GM18520 (cell line): ENCODE data around the gene SUGCT.
"Not testable (repeated sequence)": the region's sequence is repeated elsewhere in the genome, so short reads cannot be mapped to it uniquely, and the experiment has no call there.

Experiments used
- ATAC-seq: cut with Tn5 transposase; IDR thresholded peaks from one replicate; pipeline ENCODE4 v1.9.1; 2021; ENCODE audit not compliant: unreplicated experiment

The SUGCT gene

DNA sequence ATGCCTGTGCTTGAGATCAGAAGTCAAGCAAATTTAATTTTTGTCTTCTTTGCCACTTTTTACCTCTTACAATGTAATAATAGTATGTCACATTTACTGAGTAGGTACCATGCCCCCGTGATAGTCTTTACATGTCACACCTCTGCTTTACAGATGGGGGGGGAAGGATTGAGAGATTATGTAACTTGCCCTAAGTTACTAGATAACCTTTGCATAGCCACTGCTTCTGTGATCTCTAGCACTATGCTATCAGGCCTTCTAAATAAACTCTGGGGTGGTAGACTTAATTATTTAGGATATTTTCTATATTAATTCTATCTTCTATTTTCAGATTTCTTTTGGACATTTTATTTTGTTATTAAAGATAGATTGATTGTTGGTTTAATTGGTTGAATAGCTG is 514.4 kb downstream of the SUGCT start:
- no peak for ATAC-seq

GRCh38 chr7:40650903-40651302 is 516.1 kb downstream of the SUGCT start:
- not testable (repeated sequence) for ATAC-seq

GRCh38 chr7:40654171-40654570 is 519.4 kb downstream of the SUGCT start:
- ATAC-seq: no peak

DNA sequence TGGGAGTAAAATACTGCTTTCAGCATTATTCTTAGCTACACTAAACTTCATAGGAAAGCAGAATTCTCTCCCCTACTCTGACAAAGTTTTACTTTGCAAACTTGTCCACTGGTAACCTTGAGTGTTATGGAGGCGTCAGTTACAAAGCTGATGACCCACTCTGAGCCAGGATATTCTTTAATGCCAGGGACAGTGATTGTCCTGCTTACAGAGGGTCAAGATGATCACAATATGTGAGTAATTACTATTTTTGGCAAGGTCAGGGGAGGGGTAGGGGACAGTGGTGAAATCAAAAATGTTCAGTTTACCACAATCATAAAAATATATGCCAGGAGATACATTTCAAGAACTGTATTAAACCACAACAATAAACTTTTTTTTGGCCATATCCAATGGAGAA is 520.6 kb downstream of the SUGCT start:
- no peak for ATAC-seq

- ATAC-seq: no peak
Observed at GRCh38 chr7:40656349-40656748, 521.5 kb downstream of the SUGCT start.

DNA sequence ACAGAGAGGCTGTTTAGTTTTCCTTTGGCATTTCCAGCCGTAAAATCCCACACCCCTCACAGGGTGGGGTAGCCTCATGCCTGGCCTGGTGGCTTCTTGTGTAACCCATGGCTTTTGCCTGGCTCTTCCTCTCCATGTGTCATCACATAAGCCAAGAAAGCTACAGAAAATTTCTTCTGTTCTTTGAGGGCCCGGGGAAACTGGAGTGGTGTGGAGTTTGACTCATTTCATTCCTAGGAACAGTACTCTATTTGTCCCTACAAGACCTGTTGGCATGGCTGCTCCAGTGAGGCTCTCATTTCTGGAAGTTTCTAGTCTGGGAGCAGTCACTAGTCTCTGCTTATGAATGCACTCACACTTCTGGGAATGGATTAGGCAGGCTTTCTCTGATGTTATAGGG is 523.9 kb downstream of the SUGCT start:
- no peak for ATAC-seq

GRCh38 chr7:40659231-40659630 is 524.4 kb downstream of the SUGCT start:
- ATAC-seq: no peak

DNA sequence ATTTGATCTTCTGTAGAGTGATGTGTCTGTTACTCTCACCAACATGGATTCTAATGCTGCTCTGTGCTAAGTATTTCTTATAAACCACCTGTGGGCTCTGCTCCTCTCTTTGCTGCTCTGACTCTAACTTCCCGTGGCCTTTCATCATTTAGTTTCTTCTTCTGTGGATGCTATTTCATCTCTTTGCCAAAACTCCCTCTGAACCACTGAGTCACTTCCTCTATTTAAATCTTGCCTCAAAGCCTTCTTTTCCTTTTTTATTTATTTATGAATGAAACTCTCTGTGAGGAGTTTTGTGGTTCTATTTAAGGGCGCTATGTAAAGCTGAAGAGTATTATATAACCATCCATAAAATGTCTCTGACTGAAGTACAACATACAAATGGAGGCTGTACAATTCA is 538.5 kb downstream of the SUGCT start:
- no peak for ATAC-seq

GRCh38 chr7:40674316-40674715 is 539.5 kb downstream of the SUGCT start:
- ATAC-seq: no peak

DNA sequence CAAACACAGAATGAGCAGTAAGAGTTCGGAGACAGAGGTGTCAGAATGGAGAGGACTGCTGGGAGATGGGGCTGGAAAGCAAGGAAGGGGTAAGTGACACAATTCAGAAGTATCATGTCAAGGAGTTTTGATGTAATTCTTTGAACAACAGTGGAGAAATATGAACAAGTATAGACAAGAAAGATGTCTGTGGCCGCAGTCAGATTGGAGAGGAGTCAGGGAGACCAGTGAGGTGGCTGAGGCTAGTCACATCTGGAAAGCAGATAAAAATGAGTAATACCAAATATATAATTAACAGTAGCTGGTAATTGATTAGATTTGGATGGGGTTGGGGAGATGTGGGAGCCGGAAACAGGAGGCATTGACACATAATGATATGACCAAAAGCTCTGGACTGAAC is 540.9 kb downstream of the SUGCT start:
- ATAC-seq: no peak

GRCh38 chr7:40676221-40676620 is 541.4 kb downstream of the SUGCT start:
- ATAC-seq: no peak

- ATAC-seq: peak; percentile 90
Observed at GRCh38 chr7:40680657-40681056, 545.9 kb downstream of the SUGCT start.

GRCh38 chr7:40682696-40683095 is 547.9 kb downstream of the SUGCT start:
- no peak for ATAC-seq

- ATAC-seq: no peak
Observed at GRCh38 chr7:40694026-40694809, 559.4 kb downstream of the SUGCT start.

- no peak for ATAC-seq
Observed at GRCh38 chr7:40694991-40695390, 560.2 kb downstream of the SUGCT start.

GRCh38 chr7:40697653-40698052 is 562.8 kb downstream of the SUGCT start:
- no peak for ATAC-seq

DNA sequence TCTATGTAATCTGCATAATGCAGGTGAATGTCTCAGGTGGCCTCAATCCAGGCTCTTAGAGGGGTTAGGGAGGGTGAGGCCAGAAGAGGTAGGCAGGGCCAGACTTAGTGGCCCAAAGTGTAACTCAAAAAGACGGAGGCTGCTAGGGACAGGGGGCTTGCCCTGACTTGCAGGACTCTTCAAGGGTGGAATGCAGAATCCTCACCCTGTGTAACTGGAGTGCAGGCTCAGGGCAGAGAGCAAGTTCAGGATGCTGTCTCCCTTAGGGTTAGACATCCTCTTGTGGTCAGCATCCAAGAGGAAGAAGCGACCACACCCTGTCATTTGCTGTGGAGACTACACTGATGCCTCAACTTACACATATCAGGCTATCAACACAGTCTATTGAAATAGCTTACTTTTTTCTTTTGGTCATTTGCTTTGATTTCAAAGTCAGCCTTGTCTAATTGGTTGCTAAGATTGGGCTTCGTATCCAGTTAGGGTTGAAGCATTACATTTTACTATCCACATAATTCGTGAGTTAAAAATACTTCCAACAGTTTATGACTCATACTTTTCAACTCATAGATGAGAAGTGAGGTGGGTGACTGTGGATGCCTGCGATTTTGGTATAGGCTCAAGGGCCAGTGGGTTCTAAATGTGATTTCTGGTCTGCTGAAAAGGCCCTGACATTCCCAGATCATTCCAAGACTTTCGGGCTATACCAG is 563.6 kb downstream of the SUGCT start:
- ATAC-seq: no peak

- ATAC-seq: no peak
Observed at GRCh38 chr7:40698921-40699260, 564.1 kb downstream of the SUGCT start.

GRCh38 chr7:40700653-40701421 is 566.0 kb downstream of the SUGCT start:
- no peak for ATAC-seq

- ATAC-seq: no peak
Observed at GRCh38 chr7:40701836-40702551, 567.2 kb downstream of the SUGCT start.

DNA sequence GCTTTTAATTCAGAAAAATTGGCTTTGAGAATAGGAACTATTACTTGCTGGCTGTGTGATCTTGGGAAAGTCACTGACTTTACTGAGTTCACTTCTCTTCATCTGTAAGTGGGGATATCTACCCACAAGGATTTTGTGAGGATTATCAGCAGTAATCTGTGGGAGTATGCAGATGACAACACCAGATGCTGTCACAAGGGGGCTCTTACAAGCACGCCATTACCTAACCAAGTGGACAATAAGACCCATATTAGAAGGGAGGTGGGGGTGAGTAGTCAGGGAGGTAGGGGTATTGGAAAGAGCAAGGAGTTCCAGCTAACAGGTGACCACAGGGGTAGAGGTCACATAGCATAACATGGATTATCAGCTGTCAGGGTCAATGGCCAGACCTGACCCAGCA is 569.4 kb downstream of the SUGCT start:
- no peak for ATAC-seq
